Ascending aorta (tissue), 2 donors: Measurements from ENCODE around the gene CDCA7L. TPM values are rescaled to one million over a fixed set of nuclear protein-coding genes. Genes with fewer than 3 reads are reported as not detected.
"Not testable (repeated sequence)": the region's sequence is repeated elsewhere in the genome, so short reads cannot be mapped to it uniquely, and the experiment has no call there.

Source experiments
- DNase-seq, 2 donors: peaks; one replicate each; pipeline ENCODE4 v3.0.0-alpha.2; 2019; ENCODE audit warnings: low spot score in 2 of 2
- H3K27ac ChIP-seq, 2 donors: fragments of 200-600 bp; sonication (generic); one replicate each; pipeline ENCODE4 v1.5.1; 2016 to 2017; ENCODE audit warnings: mild to moderate bottlenecking in 1 of 2
- H3K27me3 ChIP-seq: fragments of 200-600 bp; sonication (generic); one replicate; pipeline ENCODE4 v1.5.1; 2017
- H3K36me3 ChIP-seq, 2 donors: fragments of 200-600 bp; sonication (generic); one replicate each; pipeline ENCODE4 v1.5.1; 2016
- H3K4me1 ChIP-seq, 2 donors: fragments of 200-600 bp; sonication (generic); one replicate each; pipeline ENCODE4 v1.5.1; 2016 to 2017; ENCODE audit warnings: mild to moderate bottlenecking in 1 of 2
- H3K4me3 ChIP-seq, 2 donors: fragments of 200-600 bp; sonication (generic); one replicate each; pipeline ENCODE4 v1.5.1; 2016 to 2017; ENCODE audit warnings: mild to moderate bottlenecking in 1 of 2
- H3K9me3 ChIP-seq, 2 donors: fragments of 200-600 bp; sonication (generic); one replicate each; pipeline ENCODE4 v1.5.1; 2016
- CTCF ChIP-seq, 3 experiments: fragments of 200-600 bp in 2 of 3; fragments of 450-650 bp in 1 of 3; sonication (generic) in 2 of 3; IDR thresholded peaks; one replicate each; pipeline ENCODE4 v1.5.1; 2016 to 2019; ENCODE audit warnings: antibody characterized with exemption in 3 of 3, mild to moderate bottlenecking in 1 of 3, moderate library complexity in 1 of 3
- intact Hi-C: fragments of 100-400 bp; cut with DNase I; formaldehyde crosslinking; loops from one replicate; pipeline ENCODE4 v1.15.1; 2023
- total RNA-seq: library from RNA; depleted of rRNA; stranded (reverse); fragments of >200 nt; gene quantifications from one replicate; pipeline ENCODE4 v1.1.0, GENCODE V29; 2016

CDCA7L gene
- total RNA-seq, 1 donor from 2014 or later, result 1.5 TPM

- Histone ChIP-seq H3K36me3 (no peaks in the 10 kb centered on the region), H3K4me3 (no peak overlapping the region), H3K4me1 (no peaks in the 10 kb centered on the region), H3K9me3 (no peaks in the 10 kb centered on the region), H3K27me3 (no peaks in the 10 kb centered on the region), H3K27ac (no peak overlapping the region)
- no peak for DNase-seq
- no peak for TF ChIP-seq CTCF (IDR thresholded peaks at IDR 0.05)
- intact Hi-C loops, result no loop called here
These were observed 61.2 kb downstream of the CDCA7L start for GRCh38 chr7:21884496-21884895.

- H3K27me3 ChIP-seq, H3K36me3 ChIP-seq: not testable (repeated sequence)
These were observed 62.2 kb downstream of the CDCA7L start for GRCh38 chr7:21883501-21883900.

DNA sequence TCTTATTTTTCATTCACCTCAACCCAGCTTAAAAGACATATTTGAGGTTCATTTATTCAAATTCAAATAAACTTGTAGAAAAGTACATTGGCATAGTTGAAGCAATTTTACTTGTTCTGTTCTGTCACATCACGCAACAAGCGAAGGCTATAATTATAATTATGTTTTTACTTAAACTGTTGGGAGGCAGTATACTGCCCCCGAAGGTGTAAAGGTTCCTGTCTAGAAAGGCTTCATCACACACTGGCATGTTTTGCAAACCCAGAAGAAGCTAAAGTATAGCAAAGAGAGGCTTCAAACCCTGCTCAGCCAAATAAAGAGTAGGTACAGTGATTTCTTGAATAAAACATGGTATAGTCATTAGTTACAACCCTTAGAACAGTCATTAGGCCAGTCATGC, 62.6 kb downstream of the CDCA7L start:
- TF ChIP-seq CTCF (IDR thresholded peaks at IDR 0.05), result no peak
- H3K4me1 ChIP-seq, result no peaks in the 10 kb centered on the region
- no peak for DNase-seq
- H3K27me3 ChIP-seq, result no peaks in the 10 kb centered on the region
- no peaks in the 10 kb centered on the region for H3K36me3 ChIP-seq
- no peaks in the 10 kb centered on the region for H3K9me3 ChIP-seq
- no peak overlapping the region for H3K4me3 ChIP-seq
- no peak overlapping the region for H3K27ac ChIP-seq
- intact Hi-C loops, result no loop called here

More at GRCh38 chr7:21883501-21883900, 62.2 kb downstream of the CDCA7L start:
- DNase-seq, H3K4me3 ChIP-seq, H3K9me3 ChIP-seq, H3K27ac ChIP-seq, H3K4me1 ChIP-seq, intact Hi-C loops: not testable (repeated sequence)

- Histone ChIP-seq H3K4me3 (no peak overlapping the region), H3K27ac (no peak overlapping the region)
These were observed 75.8 kb downstream of the CDCA7L start for GRCh38 chr7:21869785-21870402.

DNA sequence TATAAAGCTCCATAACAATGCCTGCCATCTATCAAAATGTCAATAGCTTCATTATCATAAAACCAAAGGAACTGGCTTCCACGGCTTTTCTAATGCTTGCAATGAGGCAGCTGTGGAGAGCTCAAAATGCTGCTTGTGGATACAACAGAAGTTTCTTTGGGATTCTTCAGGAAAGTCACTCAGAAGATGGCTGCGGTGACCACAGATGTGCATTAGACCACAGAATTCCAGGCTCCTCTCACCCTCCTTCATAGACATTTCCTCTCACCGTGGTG, 77.2 kb downstream of the CDCA7L start:
- intact Hi-C loops, result no loop called here
- Histone ChIP-seq H3K27me3 (no peaks in the 10 kb centered on the region), H3K4me3 (no peak overlapping the region), H3K9me3 (no peaks in the 10 kb centered on the region), H3K36me3 (no peaks in the 10 kb centered on the region), H3K27ac (no peak overlapping the region), H3K4me1 (no peaks in the 10 kb centered on the region)
- TF ChIP-seq CTCF (IDR thresholded peaks at IDR 0.05), result no peak
- no peak for DNase-seq

More at GRCh38 chr7:21869785-21870402, 75.8 kb downstream of the CDCA7L start:
- Histone ChIP-seq H3K36me3 (no peaks in the 10 kb centered on the region), H3K27me3 (no peaks in the 10 kb centered on the region), H3K9me3 (no peaks in the 10 kb centered on the region), H3K4me1 (no peaks in the 10 kb centered on the region)
- intact Hi-C loops, result no loop called here
- no peak for DNase-seq
- TF ChIP-seq CTCF (IDR thresholded peaks at IDR 0.05), result no peak

GRCh38 chr7:21867816-21868575, 77.7 kb downstream of the CDCA7L start:
- no peak for DNase-seq
- H3K27ac ChIP-seq, result no peak overlapping the region
- H3K9me3 ChIP-seq, result no peaks in the 10 kb centered on the region
- no peaks in the 10 kb centered on the region for H3K4me1 ChIP-seq
- H3K36me3 ChIP-seq, result no peaks in the 10 kb centered on the region
- H3K27me3 ChIP-seq, result no peaks in the 10 kb centered on the region
- TF ChIP-seq CTCF (IDR thresholded peaks at IDR 0.05), result no peak
- no peak overlapping the region for H3K4me3 ChIP-seq
- intact Hi-C loops, result no loop called here
